HS-27A (cell line): ENCODE data around the gene SNRNP25.

ENCODE experiments used
- DNase-seq: peaks from one replicate; pipeline ENCODE4 v3.0.0-alpha.2; 2012; ENCODE audit warnings: low read depth, missing footprints

Gene SNRNP25

GRCh38 chr16:104928-105327 is 51.3 kb downstream of the SNRNP25 start:
- no peak for DNase-seq

- DNase-seq: no peak
These were observed 51.9 kb downstream of the SNRNP25 start for GRCh38 chr16:105521-105920.

- no peak for DNase-seq
These were observed 53.1 kb downstream of the SNRNP25 start for GRCh38 chr16:106623-107324.
